C4-2B (cell line): ENCODE data around the gene SORL1-AS1.
"Not testable (repeated sequence)": the region's sequence is repeated elsewhere in the genome, so short reads cannot be mapped to it uniquely, and the experiment has no call there.

ENCODE experiments used
- H3K27ac ChIP-seq: fragments of 450-650 bp; 2 replicates; pipeline ENCODE4 v1.5.1; 2017
- CTCF ChIP-seq: fragments of 450-650 bp; conservative IDR thresholded peaks from 2 replicates; pipeline ENCODE4 v1.5.1; 2017; ENCODE audit warnings: mild to moderate bottlenecking
- ZFX ChIP-seq: fragments of 450-650 bp; IDR thresholded peaks from 2 replicates; pipeline ENCODE4 v1.6.1; 2017

The SORL1-AS1 gene

GRCh38 chr11:121488641-121489040 is 35.9 kb upstream of the SORL1-AS1 start:
- TF ChIP-seq CTCF (no peak), ZFX (no peak)
- H3K27ac ChIP-seq, result peak overlapping the region; percentile 77

DNA sequence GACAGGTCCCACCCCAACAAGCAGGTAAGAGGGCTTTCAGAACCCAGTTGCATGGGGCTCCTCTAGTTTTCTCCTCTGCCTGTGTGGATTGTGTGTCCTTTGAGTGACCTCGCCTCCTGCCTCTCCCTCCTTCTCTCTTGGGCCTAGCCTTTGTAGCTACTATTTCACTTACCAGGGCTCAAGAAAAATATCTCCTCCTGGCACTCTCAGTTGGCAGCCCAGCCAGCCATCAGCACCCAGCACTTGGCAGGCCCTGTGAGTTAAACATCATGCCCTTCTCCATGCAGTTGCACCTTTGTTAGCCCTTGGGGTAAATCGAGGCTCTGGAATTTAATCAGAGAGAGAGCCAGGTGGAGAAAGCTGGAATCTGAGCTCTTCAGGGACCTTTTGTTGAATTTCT is 35.4 kb upstream of the SORL1-AS1 start:
- TF ChIP-seq CTCF (no peak), ZFX (no peak)
- H3K27ac ChIP-seq, result peak overlapping the region; percentile 77

DNA sequence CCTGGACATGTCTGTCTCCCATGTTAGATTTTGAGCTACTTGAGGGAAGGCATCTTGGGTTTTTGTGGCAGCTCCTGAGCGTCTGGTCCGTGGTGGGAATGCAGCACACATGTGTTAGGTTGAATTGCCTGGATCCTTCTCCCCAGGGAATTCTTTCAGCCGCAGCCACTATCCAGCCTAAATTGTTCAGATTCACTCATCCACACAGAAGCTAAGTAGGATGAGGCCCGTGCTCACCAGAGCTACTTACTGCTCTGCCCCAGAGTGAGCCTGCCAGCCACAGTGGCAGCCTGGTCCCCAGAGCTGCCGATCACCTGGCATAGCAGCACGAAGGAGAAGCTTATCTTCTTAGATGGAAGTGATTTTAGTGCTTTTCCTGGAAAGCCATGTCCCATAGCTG is 34.4 kb upstream of the SORL1-AS1 start:
- peak overlapping the region; percentile 77 for H3K27ac ChIP-seq

DNA sequence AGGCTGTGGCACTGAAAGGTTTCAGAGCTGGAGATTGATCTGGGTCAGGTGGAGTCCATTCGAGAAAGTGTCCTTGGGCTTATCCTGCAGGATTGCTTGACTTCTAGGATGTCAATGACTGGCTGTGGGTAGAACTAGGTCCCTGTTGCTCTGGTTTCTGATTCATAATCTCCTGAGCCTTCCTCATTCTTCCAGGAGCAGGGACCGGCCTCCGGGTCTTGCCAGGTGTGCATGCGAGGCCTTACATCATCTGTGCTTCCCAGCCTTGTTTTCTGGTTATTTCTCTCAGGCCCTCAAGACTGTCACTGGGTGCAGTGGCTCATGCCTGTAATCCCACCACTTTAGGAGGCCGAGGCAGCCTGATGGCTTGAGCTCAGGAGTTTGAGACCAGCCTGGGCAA is 33.3 kb upstream of the SORL1-AS1 start:
- no peak overlapping the region for H3K27ac ChIP-seq
- TF ChIP-seq CTCF, result no peak
- TF ChIP-seq ZFX, result no peak

More for the DNA sequence above, 34.4 kb upstream of the SORL1-AS1 start:
- no peak for TF ChIP-seq ZFX
- TF ChIP-seq CTCF, result no peak

DNA sequence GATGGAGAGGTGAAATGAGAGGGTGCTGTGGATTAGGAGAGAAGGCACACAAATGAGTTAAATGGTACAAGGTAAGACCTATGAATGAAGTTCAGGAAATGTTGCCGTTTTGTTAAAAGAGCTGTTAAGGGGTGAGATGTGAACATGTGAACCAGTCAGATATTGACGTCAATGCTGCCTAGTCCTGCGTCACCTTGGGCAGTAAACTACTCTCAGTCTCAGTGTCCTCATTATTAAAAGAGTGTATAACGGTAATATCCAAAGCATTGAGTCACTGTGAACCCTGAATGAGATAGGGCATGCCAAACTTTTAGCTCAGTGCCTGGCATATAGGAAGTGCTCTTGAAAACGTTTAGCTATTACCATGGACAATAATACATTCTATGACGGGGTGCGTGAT is 32.4 kb upstream of the SORL1-AS1 start:
- TF ChIP-seq CTCF (no peak), ZFX (no peak)
- H3K27ac ChIP-seq, result no peak overlapping the region

- no peak overlapping the region for H3K27ac ChIP-seq
- TF ChIP-seq CTCF (no peak), ZFX (no peak)
Observed at GRCh38 chr11:121483805-121484480, 31.2 kb upstream of the SORL1-AS1 start.

GRCh38 chr11:121482231-121483129 is 29.7 kb upstream of the SORL1-AS1 start:
- TF ChIP-seq CTCF (no peak), ZFX (no peak)
- no peak overlapping the region for H3K27ac ChIP-seq

- not testable (repeated sequence) for H3K27ac ChIP-seq
Observed at GRCh38 chr11:121481484-121482230, 28.9 kb upstream of the SORL1-AS1 start.
